ENCODE measurements around the gene CTNNB1.

CTNNB1 gene

DNA sequence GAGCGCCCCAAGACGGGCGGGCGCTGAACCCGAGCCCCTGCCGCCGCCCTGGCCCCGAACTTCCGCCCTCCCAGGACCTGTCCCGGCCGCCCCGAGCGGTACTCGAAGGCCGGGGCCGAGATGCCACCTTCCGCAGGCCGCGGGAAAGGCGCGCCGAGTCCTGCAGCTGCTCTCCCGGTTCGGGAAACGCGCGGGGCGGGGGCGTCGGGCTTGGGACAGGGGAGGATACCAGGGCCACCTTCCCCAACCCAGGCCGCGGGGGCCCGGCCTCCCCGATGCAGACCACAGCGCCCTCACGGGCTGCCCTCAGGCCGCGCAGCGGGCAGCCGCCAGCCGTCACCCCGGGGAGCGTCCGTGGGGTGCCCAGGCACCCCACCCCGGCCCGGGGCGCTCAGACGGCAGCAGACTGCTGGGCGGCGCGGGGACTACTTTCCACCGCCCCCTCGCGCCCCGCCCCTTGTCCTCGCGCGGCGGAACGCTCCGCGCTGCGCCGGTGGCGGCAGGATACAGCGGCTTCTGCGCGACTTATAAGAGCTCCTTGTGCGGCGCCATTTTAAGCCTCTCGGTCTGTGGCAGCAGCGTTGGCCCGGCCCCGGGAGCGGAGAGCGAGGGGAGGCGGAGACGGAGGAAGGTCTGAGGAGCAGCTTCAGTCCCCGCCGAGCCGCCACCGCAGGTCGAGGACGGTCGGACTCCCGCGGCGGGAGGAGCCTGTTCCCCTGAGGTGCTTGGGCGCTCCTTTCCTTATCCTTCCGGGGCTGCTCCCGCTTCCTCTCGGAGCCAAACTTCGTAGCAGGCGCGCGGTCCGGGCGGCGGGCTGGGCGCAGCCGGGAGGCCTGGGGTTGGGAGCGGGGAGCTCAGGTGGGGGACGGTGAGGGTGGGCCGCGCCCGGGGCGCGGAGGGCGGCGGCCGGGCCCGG, at the start of gene CTNNB1:
CTNNB1 (plus strand) TSS at position 556 of the 916 bp plus-strand sequence. CDS start 24,564 bp downstream, outside the sequence.
- FAIRE-seq (no peak), DNase-seq (ENCODE audit: insufficient read length, low spot score) (peak; percentile 59)
- TF ChIP-seq POLR2A (IDR thresholded peaks at IDR 0.05; ENCODE audit: low read depth, low read length), result peak; percentile 92

DNA sequence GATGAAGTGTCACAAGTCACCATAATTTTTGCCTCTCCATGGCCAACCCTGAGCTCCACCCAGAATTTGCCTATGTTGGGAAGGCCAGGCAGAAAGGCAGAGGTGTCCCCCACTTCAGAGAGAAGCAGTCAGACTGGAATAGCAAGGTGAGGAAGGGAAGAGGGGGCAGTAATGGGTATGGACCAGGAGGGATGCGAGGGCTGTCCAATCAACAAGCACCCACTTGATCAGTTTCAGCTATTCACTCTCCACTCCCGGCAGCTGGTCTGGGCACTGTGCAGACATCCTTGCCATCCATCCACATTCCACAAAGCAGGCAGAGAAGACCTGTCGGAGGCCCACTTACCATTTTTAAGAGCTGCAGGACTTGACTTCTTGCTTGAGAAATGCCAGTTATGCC, 43.5 kb upstream of the CTNNB1 start:
- TF ChIP-seq POLR2A (IDR thresholded peaks at IDR 0.05; ENCODE audit: low read depth, low read length), result no peak
- no peak for DNase-seq (ENCODE audit: insufficient read length, low spot score)
- FAIRE-seq, result no peak

- no peak for TF ChIP-seq POLR2A (IDR thresholded peaks at IDR 0.05; ENCODE audit: low read depth, low read length)
- DNase-seq (ENCODE audit: insufficient read length, low spot score), result no peak
- FAIRE-seq, result no peak
Measured at GRCh38 chr3:41158947-41159346, 40.4 kb upstream of the CTNNB1 start.

- DNase-seq (ENCODE audit: insufficient read length, low spot score) (no peak), FAIRE-seq (no peak)
- no peak for TF ChIP-seq POLR2A (IDR thresholded peaks at IDR 0.05; ENCODE audit: low read depth, low read length)
Measured at GRCh38 chr3:41159588-41160189, 39.6 kb upstream of the CTNNB1 start.

GRCh38 chr3:41162541-41162940, 36.8 kb upstream of the CTNNB1 start:
- FAIRE-seq (no peak), DNase-seq (ENCODE audit: insufficient read length, low spot score) (no peak)
- TF ChIP-seq POLR2A (IDR thresholded peaks at IDR 0.05; ENCODE audit: low read depth, low read length), result no peak

- TF ChIP-seq POLR2A (IDR thresholded peaks at IDR 0.05; ENCODE audit: low read depth, low read length), result no peak
- no peak for DNase-seq (ENCODE audit: insufficient read length, low spot score)
- FAIRE-seq, result no peak
Measured at GRCh38 chr3:41163006-41163405, 36.3 kb upstream of the CTNNB1 start.

- TF ChIP-seq POLR2A (IDR thresholded peaks at IDR 0.05; ENCODE audit: low read depth, low read length), result no peak
- FAIRE-seq, result no peak
- DNase-seq (ENCODE audit: insufficient read length, low spot score), result no peak
Measured at GRCh38 chr3:41163421-41163820, 35.9 kb upstream of the CTNNB1 start.

DNA sequence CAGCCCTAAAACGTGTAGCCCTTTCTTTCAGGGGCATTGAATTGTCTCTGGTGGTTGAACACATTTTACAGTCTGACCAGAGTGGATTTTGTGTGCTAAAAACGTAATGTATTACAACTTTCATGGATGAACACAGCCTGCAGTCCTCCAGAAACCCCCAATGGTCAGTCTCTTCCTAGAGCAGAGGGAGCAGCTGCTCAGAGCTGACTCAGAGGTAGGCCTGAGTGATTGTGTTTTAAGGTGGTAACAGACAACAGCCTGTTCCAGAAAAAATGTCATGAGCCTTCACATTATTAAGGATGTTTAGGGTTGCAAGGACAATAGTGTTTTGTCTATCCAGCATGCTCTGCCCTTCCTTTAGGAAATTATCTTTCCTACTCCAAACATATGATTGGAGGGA, 34.5 kb upstream of the CTNNB1 start:
- DNase-seq (ENCODE audit: insufficient read length, low spot score), result no peak
- no peak for FAIRE-seq
- TF ChIP-seq POLR2A (IDR thresholded peaks at IDR 0.05; ENCODE audit: low read depth, low read length), result no peak

DNA sequence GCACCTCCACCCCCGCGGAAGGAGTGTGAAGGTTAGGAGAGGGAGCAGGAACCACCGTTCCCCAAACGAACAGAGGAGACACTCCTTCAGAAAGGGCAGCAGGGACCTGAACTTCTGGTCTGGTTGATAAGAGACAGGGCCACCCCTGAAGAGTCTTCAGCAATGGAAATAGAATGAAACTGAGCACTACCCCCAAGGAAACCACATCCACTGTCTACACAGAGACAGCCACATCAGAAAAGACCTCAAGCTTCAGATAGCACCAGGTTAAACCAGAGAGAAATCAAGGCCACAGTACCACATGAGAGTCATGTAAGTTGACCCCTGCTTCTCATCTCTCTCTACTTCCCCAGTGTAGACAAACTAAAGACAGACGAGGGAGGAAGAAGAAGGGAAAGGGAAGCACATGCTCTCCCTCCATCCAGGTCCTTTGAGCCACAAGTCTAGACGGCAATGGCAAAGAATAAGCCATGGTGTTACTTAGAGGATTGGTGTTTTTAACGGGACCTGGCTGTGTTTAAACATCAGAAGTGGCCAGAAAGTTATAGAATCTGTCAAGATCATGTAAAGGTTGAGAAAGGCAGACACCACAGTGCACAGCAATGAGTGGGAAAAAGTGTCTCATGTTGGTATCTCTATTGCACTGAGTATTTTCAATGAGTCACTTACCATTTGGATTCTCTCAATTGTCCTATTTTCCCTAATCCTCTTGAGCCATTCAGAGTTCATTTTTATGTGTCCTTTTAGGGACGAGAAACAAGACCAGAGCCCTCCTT, 31.4 kb upstream of the CTNNB1 start:
- FAIRE-seq (no peak), DNase-seq (ENCODE audit: insufficient read length, low spot score) (no peak)
- TF ChIP-seq POLR2A (IDR thresholded peaks at IDR 0.05; ENCODE audit: low read depth, low read length), result no peak

GRCh38 chr3:41169023-41169422, 30.3 kb upstream of the CTNNB1 start:
- no peak for TF ChIP-seq POLR2A (IDR thresholded peaks at IDR 0.05; ENCODE audit: low read depth, low read length)
- DNase-seq (ENCODE audit: insufficient read length, low spot score), result no peak
- no peak for FAIRE-seq

- no peak for FAIRE-seq
- DNase-seq (ENCODE audit: insufficient read length, low spot score), result no peak
Measured at GRCh38 chr3:41173926-41174885, 25.1 kb upstream of the CTNNB1 start.

DNA sequence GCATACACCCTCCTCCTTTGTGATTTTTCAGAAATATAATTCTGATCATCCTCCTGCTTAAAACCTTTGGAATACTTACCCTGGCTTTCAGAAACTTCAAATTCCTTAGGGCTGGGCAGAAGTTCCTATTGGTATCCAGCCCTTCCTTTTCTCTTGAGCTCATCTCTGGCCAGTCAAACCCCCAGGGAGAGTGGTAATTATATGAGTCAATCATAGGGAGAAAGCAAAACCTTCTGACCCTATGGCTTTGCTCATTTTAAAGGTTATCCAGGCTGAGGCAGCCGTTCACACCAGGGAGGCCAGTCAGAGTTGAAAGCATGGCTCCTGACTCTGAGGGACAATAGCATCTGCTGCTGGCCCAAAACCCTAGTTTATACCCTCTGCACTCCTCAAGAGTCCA, 23.9 kb upstream of the CTNNB1 start:
- FAIRE-seq, result no peak

More at GRCh38 chr3:41173926-41174885, 25.1 kb upstream of the CTNNB1 start:
- TF ChIP-seq POLR2A (IDR thresholded peaks at IDR 0.05; ENCODE audit: low read depth, low read length), result no peak

GRCh38 chr3:41176596-41176995, 22.7 kb upstream of the CTNNB1 start:
- FAIRE-seq (no peak), DNase-seq (ENCODE audit: insufficient read length, low spot score) (no peak)
- TF ChIP-seq POLR2A (IDR thresholded peaks at IDR 0.05; ENCODE audit: low read depth, low read length), result no peak

More for the DNA sequence above, 23.9 kb upstream of the CTNNB1 start:
- DNase-seq (ENCODE audit: insufficient read length, low spot score), result no peak
- TF ChIP-seq POLR2A (IDR thresholded peaks at IDR 0.05; ENCODE audit: low read depth, low read length), result no peak

Data from H54 (cell line).